Adrenal gland (tissue), 12 donors: Measurements from ENCODE around the gene HOXD4. TPM values are rescaled to one million over a fixed set of nuclear protein-coding genes. Genes with fewer than 3 reads are reported as not detected.

Experiments
- DNase-seq, 7 donors: peaks; one replicate each; pipeline ENCODE4 v3.0.0-alpha.2; 2019 to 2020
- H3K27ac ChIP-seq, 5 donors: fragments of 200-600 bp; sonication (generic) in 4 of 5; 1 replicate in 3 of 5; 2 replicates in 2 of 5; pipeline versions ENCODE4 v1.5.1 to v1.8.0; 2016 to 2020; ENCODE audit warnings: mild to moderate bottlenecking in 1 of 5
- H3K27me3 ChIP-seq: fragments of 200-600 bp; 2 replicates; pipeline ENCODE4 v1.8.0; 2021
- H3K36me3 ChIP-seq, 2 donors: fragments of 200-600 bp; replicated peaks in 1 of 2; 1 replicate in 1 of 2; 2 replicates in 1 of 2; pipeline versions ENCODE4 v1.5.1 to v1.8.0; 2018 to 2022
- H3K4me1 ChIP-seq, 2 donors: fragments of 200-600 bp; replicated peaks in 1 of 2; 1 replicate in 1 of 2; 2 replicates in 1 of 2; pipeline versions ENCODE4 v1.5.1 to v1.8.0; 2018 to 2021
- H3K4me3 ChIP-seq, 4 donors: fragments of 200-600 bp; sonication (generic) in 3 of 4; one replicate each; pipeline ENCODE4 v1.5.1; 2016 to 2018
- H3K9me3 ChIP-seq, 3 donors: fragments of 200-600 bp; sonication (generic) in 1 of 3; replicated peaks in 1 of 3; 1 replicate in 2 of 3; 2 replicates in 1 of 3; pipeline versions ENCODE4 v1.5.1 to v1.8.0; 2016 to 2021
- CTCF ChIP-seq, 6 experiments: fragments of 450-650 bp in 4 of 6; fragments of 200-600 bp in 2 of 6; sonication (generic) in 1 of 6; IDR thresholded peaks; 1 replicate in 5 of 6; 2 replicates in 1 of 6; pipeline versions ENCODE4 v1.5.1 to v1.8.0; 2016 to 2021; ENCODE audit warnings: antibody characterized with exemption in 6 of 6, mild to moderate bottlenecking in 2 of 6, moderate library complexity in 1 of 6
- POLR2A ChIP-seq, 2 donors: fragments of 450-650 bp; IDR thresholded peaks; one replicate each; pipeline ENCODE4 v1.6.1; 2017; ENCODE audit warnings: antibody characterized with exemption in 2 of 2, mild to moderate bottlenecking in 2 of 2, moderate library complexity in 1 of 2
- whole genome bisulfite sequencing, 4 donors: extraction: QIAGEN DNeasy Blood & Tissue Kit in 2 of 4; methylation state at CpG; one replicate each; pipeline versions ENCODE4 v1.1.5 to v1.1.7; 2013 to 2017; 5-methylcytosine and 5-hydroxymethylcytosine counted together
- intact Hi-C, 2 donors: fragments of 100-400 bp; cut with DNase I; formaldehyde crosslinking; loops; one replicate each; pipeline versions ENCODE4 v1.14.1 to v1.15.0; 2022 to 2023
- polyA plus RNA-seq, 3 donors: library from polyadenylated mRNA; stranded (reverse); fragments of 200-250 nt in 2 of 3; fragments of 350-450 nt in 1 of 3; fragmentation: Illumina TruSeq in 1 of 3; extraction: RNeasy Lipid Tissue Mini Kit (QIAGEN cat#74804) in 1 of 3; gene quantifications; one replicate each; pipeline ENCODE4 v1.2.3, GENCODE V29; 2013 to 2014
- total RNA-seq, 9 donors: library from RNA; depleted of rRNA in 4 of 9; stranded (reverse); fragments of >200 nt in 4 of 9; fragments of 120-200 nt in 1 of 9; fragmentation: NEBNext Ultra II Directional in 1 of 9; extraction: Animal tissue kit (Norgen Biotek cat#: 25700) in 1 of 9; gene quantifications; one replicate each; pipeline versions ENCODE4 v1.1.0 to v1.2.4, GENCODE V29; 2013 to 2023
- donor health status: healthy with polysubstance abuse.
- donor health status: Bipolar disorder and iron deficiency.
- donor health status: DM: yes; HTN: yes; CAD: no.
- donor health status: DM: no; HTN: no; CAD: no.
- donor health status: DM: no; HTN: no; CAD: no.
- donor health status: DM: yes; HTN: yes; CAD: no.

HOXD4 gene
- total and polyA plus RNA-seq, 12 donors, result 1.9 to 38.5 (median 9.3) TPM

- no peaks in the 10 kb centered on the region for H3K9me3 ChIP-seq
- H3K4me3 ChIP-seq, result no peak overlapping the region
- no peaks in the 10 kb centered on the region for H3K36me3 ChIP-seq
- 35 to 54% (median 43%) methylated on average over 47 to 52 of the region's 52 CpGs for WGBS, 4 donors
- DNase-seq, result no peak
- no peak for TF ChIP-seq POLR2A (IDR thresholded peaks at IDR 0.05)
- TF ChIP-seq CTCF (IDR thresholded peaks at IDR 0.05), result no peak
- H3K27ac ChIP-seq, result no peak overlapping the region
- H3K4me1 ChIP-seq, result no peaks in the 10 kb centered on the region
- intact Hi-C loops, result no loop called here
- H3K27me3 ChIP-seq, result no peaks in the 10 kb centered on the region
Measured at GRCh38 chr2:176164611-176165369, 13.4 kb downstream of the HOXD4 start.

DNA sequence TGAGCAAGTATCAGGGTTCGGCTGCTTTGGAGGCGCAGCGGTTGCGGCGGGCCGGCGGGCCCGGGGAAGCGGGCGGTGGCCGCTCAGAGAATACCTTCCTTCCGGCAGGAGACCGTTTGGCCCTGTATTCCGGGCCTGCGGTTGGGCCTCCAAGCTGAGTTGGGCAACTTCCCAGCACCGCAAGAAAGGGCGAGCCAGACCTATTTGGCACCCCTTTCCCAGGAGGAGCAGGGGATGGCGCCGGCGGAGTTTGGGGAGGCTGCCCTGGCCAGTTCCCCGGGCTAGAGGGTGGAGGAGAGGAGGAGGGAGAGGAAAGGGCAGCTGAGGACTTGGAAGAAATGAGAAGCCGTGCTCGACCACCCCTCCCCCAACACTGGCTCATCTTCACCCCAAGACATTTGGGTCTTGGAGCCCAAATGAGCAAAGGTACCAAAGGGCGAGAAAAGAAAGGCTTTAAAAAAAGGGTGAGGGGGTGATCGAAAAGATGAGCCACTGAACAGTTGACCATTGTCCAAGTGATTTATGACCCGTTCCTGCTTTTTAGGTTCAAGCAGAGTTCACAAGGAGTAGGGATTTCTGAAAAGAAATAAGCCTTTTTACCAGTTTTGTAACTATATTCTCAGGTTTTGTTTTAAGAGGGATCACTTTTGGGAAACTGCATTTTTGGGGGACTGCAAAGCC lies 14.2 kb downstream of the HOXD4 start:
- no peaks in the 10 kb centered on the region for H3K27me3 ChIP-seq
- H3K36me3 ChIP-seq, result no peaks in the 10 kb centered on the region
- no peaks in the 10 kb centered on the region for H3K4me1 ChIP-seq
- TF ChIP-seq POLR2A (IDR thresholded peaks at IDR 0.05) (no peak), CTCF (IDR thresholded peaks at IDR 0.05) (no peak)
- WGBS, 4 donors, result 46 to 80% (median 60%) methylated on average over 20 to 26 of the region's 26 CpGs
- no peaks in the 10 kb centered on the region for H3K9me3 ChIP-seq
- DNase-seq, result no peak
- intact Hi-C loops, result no loop called here
- no peak overlapping the region for H3K4me3 ChIP-seq
- H3K27ac ChIP-seq, result no peak overlapping the region

DNA sequence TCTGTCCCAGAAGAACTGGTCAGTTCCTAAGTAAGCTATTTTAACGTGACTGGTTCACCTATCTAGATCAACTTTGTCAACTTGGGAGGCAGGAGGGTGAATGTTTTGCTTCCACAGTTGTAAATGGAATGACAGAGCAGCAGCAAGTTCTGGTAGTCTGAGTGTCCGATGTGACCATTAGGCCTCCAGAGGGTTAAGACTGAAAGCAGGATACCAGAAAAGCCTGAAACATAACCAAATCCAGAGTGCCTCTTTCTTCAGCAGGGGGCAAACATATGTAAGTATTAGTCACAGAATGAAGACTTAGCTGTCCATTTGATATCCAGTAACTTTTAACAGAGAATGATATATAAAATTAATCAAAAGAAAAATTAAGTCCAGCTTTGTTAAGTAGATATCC lies 14.9 kb downstream of the HOXD4 start:
- no peak for TF ChIP-seq CTCF (IDR thresholded peaks at IDR 0.05)
- no peak for TF ChIP-seq POLR2A (IDR thresholded peaks at IDR 0.05)
- Histone ChIP-seq H3K9me3 (no peaks in the 10 kb centered on the region), H3K36me3 (no peaks in the 10 kb centered on the region), H3K27ac (no peak overlapping the region), H3K4me3 (no peak overlapping the region), H3K27me3 (no peaks in the 10 kb centered on the region), H3K4me1 (no peaks in the 10 kb centered on the region)
- 68 to 76% (median 73%) methylated on average over 2 of the region's 2 CpGs for WGBS, 4 donors
- no peak for DNase-seq
- intact Hi-C loops, result no loop called here

DNA sequence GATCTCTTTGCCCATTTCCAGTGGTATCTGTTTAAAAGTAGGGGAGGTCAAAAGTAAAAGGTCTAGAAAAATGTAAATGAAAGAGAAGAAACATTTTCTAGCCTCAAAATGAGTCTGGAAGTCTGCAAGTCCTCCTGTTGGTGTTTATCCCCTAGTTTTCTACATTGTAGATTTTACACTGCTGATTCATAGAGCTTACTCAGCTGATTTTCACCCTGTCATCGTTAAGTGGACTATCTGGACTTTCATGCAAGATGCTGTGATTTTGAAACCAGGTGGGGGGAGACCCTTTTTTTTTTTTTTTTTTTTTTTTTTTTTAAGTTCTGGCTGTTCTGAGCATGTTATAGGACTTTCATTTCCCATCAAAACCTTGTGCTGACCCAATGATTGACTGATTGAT lies 16.0 kb downstream of the HOXD4 start:
- intact Hi-C loops, result no loop called here
- no peak for DNase-seq
- Histone ChIP-seq H3K36me3 (no peaks in the 10 kb centered on the region), H3K27ac (no peak overlapping the region), H3K9me3 (no peaks in the 10 kb centered on the region), H3K27me3 (peaks cover 4% of the 10 kb centered on the region), H3K4me1 (no peaks in the 10 kb centered on the region), H3K4me3 (no peak overlapping the region)
- WGBS, 4 donors, result 59 to 95% (median 76%) methylated on average over 1 of the region's 1 CpG
- TF ChIP-seq POLR2A (IDR thresholded peaks at IDR 0.05), result no peak
- TF ChIP-seq CTCF (IDR thresholded peaks at IDR 0.05), result no peak
